ENCODE measurements around the gene CACNG1.

GRCh38 chr17:67020293-67020766 lies 24.0 kb upstream of the CACNG1 start:
- no peak for TF ChIP-seq CTCF (IDR thresholded peaks at IDR 0.05)
- no peak for TF ChIP-seq POLR2A (IDR thresholded peaks at IDR 0.05)
- no peak for TF ChIP-seq POLR2AphosphoS5 (IDR thresholded peaks at IDR 0.05)
- TF ChIP-seq EP300 (IDR thresholded peaks at IDR 0.05): no peak
